Right cardiac atrium (tissue), 5 donors: ENCODE measurements around the gene KCNIP3. TPM values are rescaled to one million over a fixed set of nuclear protein-coding genes. Genes with fewer than 3 reads are reported as not detected.
"Not testable (repeated sequence)": the region's sequence is repeated elsewhere in the genome, so short reads cannot be mapped to it uniquely, and the experiment has no call there.

Source experiments
- ATAC-seq, 2 donors: fragments of 200-7000 bp; cut with Tn5 transposase; one replicate each; pipeline versions ENCODE4 v1.8.0 to v1.9.1; 2020; ENCODE audit warnings: moderate library complexity in 2 of 2, mild to moderate bottlenecking in 1 of 2
- DNase-seq, 3 donors: peaks; one replicate each; pipeline ENCODE4 v3.0.0-alpha.2; 2020
- H3K27ac ChIP-seq: one replicate; pipeline ENCODE4 v1.5.1; 2013; ENCODE audit warnings: mild to moderate bottlenecking, low read length, control low read depth, moderate library complexity
- H3K27me3 ChIP-seq: one replicate; pipeline ENCODE4 v1.6.1; 2013; ENCODE audit not compliant: control insufficient read depth, insufficient read depth
- H3K4me1 ChIP-seq: one replicate; pipeline ENCODE4 v1.6.1; 2013; ENCODE audit warnings: low read length; ENCODE audit not compliant: control insufficient read depth, insufficient read depth
- H3K4me3 ChIP-seq: one replicate; pipeline ENCODE4 v1.5.1; 2013; ENCODE audit warnings: low read length, control low read depth
- H3K9me3 ChIP-seq: one replicate; pipeline ENCODE4 v1.6.1; 2013; ENCODE audit warnings: low read length; ENCODE audit not compliant: control insufficient read depth
- WGBS: extraction: QIAGEN DNeasy Blood & Tissue Kit; methylation state at CpG from one replicate; pipeline ENCODE4 v1.1.7; 2013; 5-methylcytosine and 5-hydroxymethylcytosine counted together
- intact Hi-C, 4 donors: fragments of 100-400 bp; cut with DNase I; formaldehyde crosslinking; loops; one replicate each; pipeline versions ENCODE4 v1.11.0 to v1.14.0; 2022 to 2023
- polyA plus RNA-seq: library from polyadenylated mRNA; stranded (reverse); fragments of 200-250 nt; gene quantifications from one replicate; pipeline ENCODE4 v1.2.3, GENCODE V29; 2013
- total RNA-seq, 4 donors: library from RNA; stranded (reverse); fragmentation: NEBNext Ultra II Directional; extraction: Animal tissue kit (Norgen Biotek cat#: 25700); gene quantifications; one replicate each; pipeline ENCODE4 v1.2.1, GENCODE V29; 2021
- donor health status: healthy with polysubstance abuse.
- donor health status: DM: no; HTN: yes; CAD: no.
- donor health status: DM: no; HTN: no; CAD: no.
- donor health status: DM: no; HTN: yes; CAD: no; lungs with severe emphysema.
- donor health status: DM: yes; HTN: yes; CAD: no.

Gene KCNIP3
- total and polyA plus RNA-seq, 5 donors: 1.9 to 5.9 (median 3.4) TPM

- DNase-seq: no peak
- intact Hi-C loops: no loop called here
- WGBS: 89% methylated on average over 13 of the region's 13 CpGs
- ATAC-seq: no peak
- no peak overlapping the region for H3K4me3 ChIP-seq
- H3K4me1 ChIP-seq: no peaks in the 10 kb centered on the region
- no peaks in the 10 kb centered on the region for H3K27me3 ChIP-seq
- H3K27ac ChIP-seq: no peak overlapping the region
- H3K9me3 ChIP-seq: no peaks in the 10 kb centered on the region
Measured at GRCh38 chr2:95268211-95269035, 28.7 kb upstream of the KCNIP3 start.

- DNase-seq (no peak), ATAC-seq (no peak)
- Histone ChIP-seq H3K27me3 (no peaks in the 10 kb centered on the region), H3K4me1 (no peaks in the 10 kb centered on the region), H3K27ac (no peak overlapping the region), H3K9me3 (no peaks in the 10 kb centered on the region), H3K4me3 (no peak overlapping the region)
- intact Hi-C loops: no loop called here
- 96% methylated on average over 10 of the region's 10 CpGs for WGBS
Measured at GRCh38 chr2:95269036-95269680, 28.0 kb upstream of the KCNIP3 start.

- 93% methylated on average over 5 of the region's 5 CpGs for WGBS
- H3K9me3 ChIP-seq, H3K27ac ChIP-seq, H3K4me3 ChIP-seq, H3K27me3 ChIP-seq, DNase-seq, intact Hi-C loops, ATAC-seq, H3K4me1 ChIP-seq: not testable (repeated sequence)
Measured at GRCh38 chr2:95269745-95270144, 27.4 kb upstream of the KCNIP3 start.

- intact Hi-C loops: no loop called here
Measured at GRCh38 chr2:95270541-95271081, 26.5 kb upstream of the KCNIP3 start.

GRCh38 chr2:95271381-95271971 lies 25.7 kb upstream of the KCNIP3 start:
- Histone ChIP-seq H3K4me3 (no peak overlapping the region), H3K9me3 (no peaks in the 10 kb centered on the region), H3K4me1 (no peaks in the 10 kb centered on the region), H3K27me3 (no peaks in the 10 kb centered on the region), H3K27ac (no peak overlapping the region)
- 82% methylated on average over 6 of the region's 6 CpGs for WGBS
- no peak for ATAC-seq
- no peak for DNase-seq
- intact Hi-C loops: no loop called here

More at GRCh38 chr2:95270541-95271081, 26.5 kb upstream of the KCNIP3 start:
- WGBS: 93% methylated on average over 8 of the region's 8 CpGs
- ATAC-seq (no peak), DNase-seq (no peak)
- Histone ChIP-seq H3K4me3 (no peak overlapping the region), H3K27ac (no peak overlapping the region), H3K27me3 (no peaks in the 10 kb centered on the region), H3K9me3 (no peaks in the 10 kb centered on the region), H3K4me1 (no peaks in the 10 kb centered on the region)

- Histone ChIP-seq H3K4me3 (no peak overlapping the region), H3K27ac (no peak overlapping the region), H3K9me3 (no peaks in the 10 kb centered on the region), H3K4me1 (no peaks in the 10 kb centered on the region), H3K27me3 (no peaks in the 10 kb centered on the region)
- ATAC-seq (no peak), DNase-seq (no peak)
- WGBS: 86% methylated on average over 6 of the region's 6 CpGs
- intact Hi-C loops: no loop called here
Measured at GRCh38 chr2:95272299-95272751, 24.8 kb upstream of the KCNIP3 start.

- Histone ChIP-seq H3K4me3 (no peak overlapping the region), H3K9me3 (no peaks in the 10 kb centered on the region), H3K27ac (no peak overlapping the region), H3K4me1 (no peaks in the 10 kb centered on the region), H3K27me3 (no peaks in the 10 kb centered on the region)
- ATAC-seq (no peak), DNase-seq (no peak)
- intact Hi-C loops: no loop called here
- WGBS: 63% methylated on average over 1 of the region's 1 CpG
Measured at GRCh38 chr2:95272781-95273180, 24.4 kb upstream of the KCNIP3 start.

GRCh38 chr2:95273566-95274290 lies 23.4 kb upstream of the KCNIP3 start:
- no peaks in the 10 kb centered on the region for H3K4me1 ChIP-seq

GRCh38 chr2:95274291-95275150 lies 22.6 kb upstream of the KCNIP3 start, which contains the start of gene PROM2:
TSS of gene PROM2 (plus strand) at chr2:95274449. CDS start at chr2:95274586, 137 bp downstream.
- intact Hi-C loops: no loop called here
- 75% methylated on average over 17 of the region's 17 CpGs for WGBS
- Histone ChIP-seq H3K27ac (no peak within 1 kb of the TSS), H3K9me3 (no peaks in the 10 kb centered on the region), H3K4me3 (no peak within 1 kb of the TSS), H3K4me1 (no peaks in the 10 kb centered on the region), H3K27me3 (no peaks in the 10 kb centered on the region)
- DNase-seq: peak in 1 of 3 donors; percentile 44
- ATAC-seq: peak in 1 of 2 donors; percentile 38

More at GRCh38 chr2:95273566-95274290, 23.4 kb upstream of the KCNIP3 start:
- 82% methylated on average over 11 of the region's 11 CpGs for WGBS
- intact Hi-C loops: no loop called here
- no peak for ATAC-seq
- DNase-seq: no peak
- no peaks in the 10 kb centered on the region for H3K9me3 ChIP-seq
- no peak overlapping the region for H3K4me3 ChIP-seq
- no peak overlapping the region for H3K27ac ChIP-seq
- H3K27me3 ChIP-seq: no peaks in the 10 kb centered on the region

GRCh38 chr2:95275151-95275515 lies 22.0 kb upstream of the KCNIP3 start:
- H3K27ac ChIP-seq: no peak overlapping the region
- intact Hi-C loops: no loop called here
- peak in 1 of 3 donors; percentile 18 for DNase-seq
- no peaks in the 10 kb centered on the region for H3K27me3 ChIP-seq
- no peaks in the 10 kb centered on the region for H3K9me3 ChIP-seq
- WGBS: 93% methylated on average over 4 of the region's 4 CpGs
- ATAC-seq: no peak
- no peaks in the 10 kb centered on the region for H3K4me1 ChIP-seq
- H3K4me3 ChIP-seq: no peak overlapping the region
